ENCODE data around the gene IL16. TPM values are rescaled to one million over a fixed set of nuclear protein-coding genes. Genes with fewer than 3 reads are reported as not detected.

The IL16 gene
- total and polyA plus RNA-seq, 9 of the 15 experiments (the other 6 are each of a cell fraction or from before 2014, with no cell fraction given) = 1.4 to 18.8 (median 10.6) TPM

DNA sequence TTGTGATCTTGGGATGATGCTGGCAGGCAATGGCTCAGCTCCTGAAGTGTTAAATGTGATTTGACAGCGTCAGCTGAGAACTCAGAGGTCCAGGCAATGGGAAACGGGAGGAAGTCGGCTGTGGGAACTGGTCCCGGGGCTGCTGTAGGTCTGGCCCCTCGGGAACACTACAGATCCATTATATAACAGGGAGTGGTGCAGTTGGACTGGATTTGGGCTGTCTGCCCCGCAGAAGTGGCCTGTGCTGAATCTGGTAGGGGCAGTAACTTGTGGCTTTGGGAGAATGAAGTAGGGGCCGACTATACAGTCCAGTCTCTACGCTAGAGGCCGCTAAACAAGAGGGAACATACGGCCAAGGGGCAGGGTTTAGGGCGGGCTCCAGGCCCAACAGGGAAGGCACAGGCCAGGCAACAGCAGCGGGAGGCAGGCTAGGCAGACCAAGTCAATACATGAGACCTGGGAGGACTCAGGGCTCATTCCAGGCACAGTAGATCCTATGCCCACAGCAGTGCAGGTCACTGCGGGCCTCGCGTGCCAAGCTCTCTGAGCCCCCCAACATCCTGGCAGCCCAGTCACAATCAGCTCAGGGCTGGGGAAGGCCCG, 20.3 kb upstream of the IL16 start:
- TF ChIP-seq XRCC4 (IDR thresholded peaks at IDR 0.05; ENCODE audit: extremely low read depth, insufficient read depth, insufficient read length) (no peak), RBM15 (IDR thresholded peaks at IDR 0.05; ENCODE audit: insufficient read depth, low read length) (no peak), POLR2G (IDR thresholded peaks at IDR 0.05; ENCODE audit: low read depth, low read length) (0 out of 2 replicates have a peak, but pooled peaks have one; percentile 27)
- 55% methylated on average over 14 of the region's 16 CpGs for WGBS (ENCODE audit: insufficient coverage, low coverage, missing lambda C conversion rate)
- no peaks in the 10 kb centered on the region for H3K9me3 ChIP-seq (replicated peaks; ENCODE audit: control insufficient read depth, insufficient read depth, low read depth, low read length)
- no peak for DNase-seq (ENCODE audit: extremely low read depth in 1 of 4, low spot score in 3 of 4)
- H3K36me3 ChIP-seq (ENCODE audit: control insufficient read depth, insufficient read depth, low read length) = peaks cover 6% of the 10 kb centered on the region; the same call in 2 of the 3 replicates
- no peak overlapping the region for H3K4me2 ChIP-seq (ENCODE audit: insufficient read depth, low read length)
- no peak overlapping the region for H2AFZ ChIP-seq (ENCODE audit: low read depth, low read length)
- H3K9ac ChIP-seq (ENCODE audit: insufficient read depth in 1 of 2, low read depth in 2 of 2, low read length in 2 of 2) = no peak overlapping the region
- no peaks in the 10 kb centered on the region for H3K9me1 ChIP-seq (ENCODE audit: control insufficient read depth, insufficient read depth, low read length)
- peaks cover 4 to 7% of the 10 kb centered on the region in 2 experiments; a peak in 4 of 5 replicates for H3K4me1 ChIP-seq (replicated peaks in 1 of 2; ENCODE audit: control insufficient read depth in 2 of 2, insufficient read depth in 2 of 2, low read length in 2 of 2)
- CTCF ChIA-PET (ENCODE audit: low intra/inter-chr PET ratio) = interaction anchor here (0.7 kb wide), 1 partner anchor 185 kb away, joined by 3 read pairs; no protein-coding TSS in a partner anchor
- peak; percentile 26; the same call in 1 of the 3 replicates for ATAC-seq
- intact Hi-C loops (cut with micrococcal nuclease) = no loop called here
- no peak overlapping the region for H3K4me3 ChIP-seq
- no peak for FAIRE-seq
- in situ Hi-C loops (cut with MboI) = no loop called here
- POLR2A ChIA-PET = no interaction called here
- no peaks in the 10 kb centered on the region for H3K27me3 ChIP-seq (ENCODE audit: control insufficient read depth in 2 of 2, insufficient read depth in 2 of 2, low read length in 2 of 2)
- no peaks in the 10 kb centered on the region for H3K79me2 ChIP-seq (ENCODE audit: control insufficient read depth, insufficient read depth, low read length)
- H4K20me1 ChIP-seq (replicated peaks; ENCODE audit: control insufficient read depth, insufficient read depth, low read length) = no peaks in the 10 kb centered on the region
- no TSS peak for BruUV-seq (replicated peaks)
- H3K27ac ChIP-seq (ENCODE audit: extremely low read depth, low read depth, low read length) = no peak overlapping the region

DNA sequence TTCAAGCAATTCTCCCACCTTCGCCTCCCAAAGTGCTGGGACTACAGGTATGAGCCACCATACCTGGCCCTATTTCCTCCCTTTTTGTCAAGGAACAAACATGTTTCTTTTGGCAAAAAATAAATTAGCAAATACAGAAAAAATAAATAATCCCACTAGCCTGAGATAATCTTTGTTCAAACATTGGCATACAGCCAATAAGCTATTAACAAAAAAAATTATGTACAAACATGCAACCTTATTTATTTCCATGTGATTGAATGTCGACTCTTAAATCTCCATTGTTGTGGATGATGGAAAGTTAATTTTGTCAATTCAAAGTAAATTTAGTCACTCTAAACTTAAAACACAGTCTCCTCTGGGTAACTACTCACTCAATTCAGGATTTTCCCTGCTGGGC, 18.3 kb upstream of the IL16 start:
- no TSS peak for BruUV-seq (replicated peaks)
- Histone ChIP-seq H3K27me3 (ENCODE audit: control insufficient read depth in 2 of 2, insufficient read depth in 2 of 2, low read length in 2 of 2) (no peaks in the 10 kb centered on the region), H3K4me1 (replicated peaks in 1 of 2; ENCODE audit: control insufficient read depth in 2 of 2, insufficient read depth in 2 of 2, low read length in 2 of 2) (peaks cover 4% of the 10 kb centered on the region in 2 experiments; a peak in 4 of 5 replicates), H4K20me1 (replicated peaks; ENCODE audit: control insufficient read depth, insufficient read depth, low read length) (no peaks in the 10 kb centered on the region), H3K9me1 (ENCODE audit: control insufficient read depth, insufficient read depth, low read length) (no peaks in the 10 kb centered on the region), H3K79me2 (ENCODE audit: control insufficient read depth, insufficient read depth, low read length) (no peaks in the 10 kb centered on the region), H3K9me3 (replicated peaks; ENCODE audit: control insufficient read depth, insufficient read depth, low read depth, low read length) (no peaks in the 10 kb centered on the region), H3K9ac (ENCODE audit: insufficient read depth in 1 of 2, low read depth in 2 of 2, low read length in 2 of 2) (no peak overlapping the region), H2AFZ (ENCODE audit: low read depth, low read length) (no peak overlapping the region), H3K27ac (ENCODE audit: extremely low read depth, low read depth, low read length) (no peak overlapping the region), H3K36me3 (ENCODE audit: control insufficient read depth, insufficient read depth, low read length) (peaks cover 3% of the 10 kb centered on the region; the same call in 2 of the 3 replicates), H3K4me2 (ENCODE audit: insufficient read depth, low read length) (no peak overlapping the region), H3K4me3 (no peak overlapping the region)
- CTCF ChIA-PET (ENCODE audit: low intra/inter-chr PET ratio) = interaction anchor here (0.7 kb wide), 1 partner anchor 971 kb away, joined by 3 read pairs; no protein-coding TSS in a partner anchor
- WGBS (ENCODE audit: insufficient coverage, low coverage, missing lambda C conversion rate) = 48% methylated on average over 2 of the region's 2 CpGs
- DNase-seq (ENCODE audit: extremely low read depth in 1 of 4, low spot score in 3 of 4) = no peak
- ATAC-seq = no peak
- no peak for FAIRE-seq
- in situ Hi-C loops (cut with MboI) = no loop called here
- intact Hi-C loops (cut with micrococcal nuclease) = no loop called here
- POLR2A ChIA-PET = interaction anchor here (0.7 to 2.3 kb wide), 2 partner anchors 10 to 1596 kb away, joined by 3 to 10 read pairs; no protein-coding TSS in a partner anchor
- TF ChIP-seq, protein P1, sequence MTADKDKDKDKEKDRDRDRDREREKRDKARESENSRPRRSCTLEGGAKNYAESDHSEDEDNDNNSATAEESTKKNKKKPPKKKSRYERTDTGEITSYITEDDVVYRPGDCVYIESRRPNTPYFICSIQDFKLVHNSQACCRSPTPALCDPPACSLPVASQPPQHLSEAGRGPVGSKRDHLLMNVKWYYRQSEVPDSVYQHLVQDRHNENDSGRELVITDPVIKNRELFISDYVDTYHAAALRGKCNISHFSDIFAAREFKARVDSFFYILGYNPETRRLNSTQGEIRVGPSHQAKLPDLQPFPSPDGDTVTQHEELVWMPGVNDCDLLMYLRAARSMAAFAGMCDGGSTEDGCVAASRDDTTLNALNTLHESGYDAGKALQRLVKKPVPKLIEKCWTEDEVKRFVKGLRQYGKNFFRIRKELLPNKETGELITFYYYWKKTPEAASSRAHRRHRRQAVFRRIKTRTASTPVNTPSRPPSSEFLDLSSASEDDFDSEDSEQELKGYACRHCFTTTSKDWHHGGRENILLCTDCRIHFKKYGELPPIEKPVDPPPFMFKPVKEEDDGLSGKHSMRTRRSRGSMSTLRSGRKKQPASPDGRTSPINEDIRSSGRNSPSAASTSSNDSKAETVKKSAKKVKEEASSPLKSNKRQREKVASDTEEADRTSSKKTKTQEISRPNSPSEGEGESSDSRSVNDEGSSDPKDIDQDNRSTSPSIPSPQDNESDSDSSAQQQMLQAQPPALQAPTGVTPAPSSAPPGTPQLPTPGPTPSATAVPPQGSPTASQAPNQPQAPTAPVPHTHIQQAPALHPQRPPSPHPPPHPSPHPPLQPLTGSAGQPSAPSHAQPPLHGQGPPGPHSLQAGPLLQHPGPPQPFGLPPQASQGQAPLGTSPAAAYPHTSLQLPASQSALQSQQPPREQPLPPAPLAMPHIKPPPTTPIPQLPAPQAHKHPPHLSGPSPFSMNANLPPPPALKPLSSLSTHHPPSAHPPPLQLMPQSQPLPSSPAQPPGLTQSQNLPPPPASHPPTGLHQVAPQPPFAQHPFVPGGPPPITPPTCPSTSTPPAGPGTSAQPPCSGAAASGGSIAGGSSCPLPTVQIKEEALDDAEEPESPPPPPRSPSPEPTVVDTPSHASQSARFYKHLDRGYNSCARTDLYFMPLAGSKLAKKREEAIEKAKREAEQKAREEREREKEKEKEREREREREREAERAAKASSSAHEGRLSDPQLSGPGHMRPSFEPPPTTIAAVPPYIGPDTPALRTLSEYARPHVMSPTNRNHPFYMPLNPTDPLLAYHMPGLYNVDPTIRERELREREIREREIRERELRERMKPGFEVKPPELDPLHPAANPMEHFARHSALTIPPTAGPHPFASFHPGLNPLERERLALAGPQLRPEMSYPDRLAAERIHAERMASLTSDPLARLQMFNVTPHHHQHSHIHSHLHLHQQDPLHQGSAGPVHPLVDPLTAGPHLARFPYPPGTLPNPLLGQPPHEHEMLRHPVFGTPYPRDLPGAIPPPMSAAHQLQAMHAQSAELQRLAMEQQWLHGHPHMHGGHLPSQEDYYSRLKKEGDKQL (CRISPR knock-in tag; IDR thresholded peaks at IDR 0.05; ENCODE audit: borderline replicate concordance) = no peak
- TF ChIP-seq TEAD2 (tag; IDR thresholded peaks at IDR 0.05) = no peak
- no peak for TF ChIP-seq TAL1 (IDR thresholded peaks at IDR 0.05)
- TF ChIP-seq NFIC (IDR thresholded peaks at IDR 0.05) = peak; percentile 88
- TF ChIP-seq NR2F6 (CRISPR knock-in tag; IDR thresholded peaks at IDR 0.05) = no peak
- no peak for TF ChIP-seq BRD4 (IDR thresholded peaks at IDR 0.05)
